ENCODE results near the gene PCID2.

Gene PCID2

DNA sequence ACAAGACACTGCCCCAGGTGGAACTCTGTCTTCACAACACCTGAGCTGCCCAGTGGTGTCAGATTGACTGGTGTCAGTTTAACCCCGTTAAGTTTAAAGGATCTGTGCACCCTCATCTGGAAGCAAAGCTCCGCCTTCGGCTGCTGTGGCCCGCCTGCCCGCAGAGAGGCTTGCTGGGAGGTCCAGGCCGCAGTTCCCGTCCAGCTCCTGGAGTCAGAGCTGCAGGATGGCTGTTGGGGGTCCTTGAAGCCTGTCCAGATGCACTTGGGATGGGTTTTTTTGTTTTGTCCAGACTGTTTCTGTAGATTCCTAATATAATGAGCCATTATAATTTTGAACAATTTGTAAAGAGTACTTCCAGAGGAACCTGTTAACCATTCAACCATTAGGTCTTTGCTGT lies 17.0 kb upstream of the PCID2 start:
- TF ChIP-seq, protein P1, sequence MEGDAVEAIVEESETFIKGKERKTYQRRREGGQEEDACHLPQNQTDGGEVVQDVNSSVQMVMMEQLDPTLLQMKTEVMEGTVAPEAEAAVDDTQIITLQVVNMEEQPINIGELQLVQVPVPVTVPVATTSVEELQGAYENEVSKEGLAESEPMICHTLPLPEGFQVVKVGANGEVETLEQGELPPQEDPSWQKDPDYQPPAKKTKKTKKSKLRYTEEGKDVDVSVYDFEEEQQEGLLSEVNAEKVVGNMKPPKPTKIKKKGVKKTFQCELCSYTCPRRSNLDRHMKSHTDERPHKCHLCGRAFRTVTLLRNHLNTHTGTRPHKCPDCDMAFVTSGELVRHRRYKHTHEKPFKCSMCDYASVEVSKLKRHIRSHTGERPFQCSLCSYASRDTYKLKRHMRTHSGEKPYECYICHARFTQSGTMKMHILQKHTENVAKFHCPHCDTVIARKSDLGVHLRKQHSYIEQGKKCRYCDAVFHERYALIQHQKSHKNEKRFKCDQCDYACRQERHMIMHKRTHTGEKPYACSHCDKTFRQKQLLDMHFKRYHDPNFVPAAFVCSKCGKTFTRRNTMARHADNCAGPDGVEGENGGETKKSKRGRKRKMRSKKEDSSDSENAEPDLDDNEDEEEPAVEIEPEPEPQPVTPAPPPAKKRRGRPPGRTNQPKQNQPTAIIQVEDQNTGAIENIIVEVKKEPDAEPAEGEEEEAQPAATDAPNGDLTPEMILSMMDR (IDR thresholded peaks at IDR 0.05; ENCODE audit: low read depth, low read length), result no peak
- DNase-seq (ENCODE audit: extremely low read depth, low read depth), result no peak

DNA sequence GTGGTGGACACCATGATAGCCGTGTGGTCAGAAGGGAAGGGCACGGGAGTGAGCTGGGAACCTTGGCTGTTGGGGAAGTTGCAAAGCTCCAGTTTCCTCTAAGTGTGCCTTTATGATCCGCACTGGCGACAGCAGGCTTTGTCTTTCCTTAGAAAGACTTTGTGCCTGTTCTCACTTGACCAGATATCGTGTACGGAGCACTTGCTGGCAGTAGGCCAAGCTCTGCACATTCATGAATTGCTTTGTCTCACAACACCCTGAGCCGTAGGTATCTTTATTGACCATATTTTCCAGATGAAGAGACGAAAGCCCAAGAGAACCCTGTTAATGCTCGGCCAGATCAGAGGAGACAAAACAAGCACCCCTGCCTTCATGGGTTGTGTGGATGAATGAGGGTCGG lies 16.0 kb upstream of the PCID2 start:
- no peak for DNase-seq (ENCODE audit: extremely low read depth, low read depth)
- TF ChIP-seq, protein P1 (IDR thresholded peaks at IDR 0.05; ENCODE audit: low read depth, low read length), result no peak

DNA sequence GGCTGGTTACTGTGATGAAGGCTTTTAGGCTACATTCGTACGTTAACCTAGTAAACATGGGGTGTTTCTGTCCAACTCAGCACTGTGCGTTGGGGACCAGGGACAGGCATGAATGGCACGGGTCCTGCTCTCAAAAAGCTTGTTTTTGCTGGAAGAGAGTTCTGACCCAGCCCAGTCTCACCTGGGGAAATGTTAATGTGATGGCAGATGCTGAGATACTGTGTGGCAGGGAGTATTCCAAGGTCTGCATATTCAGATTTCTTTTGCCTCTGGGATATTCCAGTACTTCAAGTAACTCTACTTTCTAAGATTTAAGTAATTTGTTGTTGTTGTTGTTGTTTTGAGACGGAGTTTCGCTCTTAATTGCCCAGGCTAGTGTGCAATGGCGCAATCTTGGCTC lies 14.6 kb upstream of the PCID2 start:
- DNase-seq (ENCODE audit: extremely low read depth, low read depth), result no peak
- TF ChIP-seq, protein P1 (IDR thresholded peaks at IDR 0.05; ENCODE audit: low read depth, low read length), result no peak

DNA sequence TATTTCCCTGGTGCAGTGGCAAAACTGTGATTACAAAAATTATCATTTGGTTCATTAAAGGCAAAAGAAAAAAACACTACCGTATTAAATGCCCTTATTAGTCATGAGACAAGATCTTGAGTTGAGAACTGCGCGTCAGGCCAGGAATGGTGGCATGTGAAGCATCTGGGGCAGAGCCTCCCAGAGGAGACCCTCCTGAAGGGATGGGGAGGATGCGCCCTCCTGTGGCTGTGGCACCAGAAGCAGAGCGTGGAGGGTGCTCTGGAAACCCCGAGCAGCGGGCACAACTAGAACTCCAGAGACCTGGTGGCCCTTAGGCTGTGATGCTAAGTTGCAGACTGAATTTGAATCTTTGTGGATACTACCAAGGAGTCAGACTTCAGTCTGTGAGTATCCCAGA lies 12.4 kb upstream of the PCID2 start:
- DNase-seq (ENCODE audit: extremely low read depth, low read depth), result no peak
- TF ChIP-seq, protein P1 (IDR thresholded peaks at IDR 0.05; ENCODE audit: low read depth, low read length), result peak; percentile 25

DNA sequence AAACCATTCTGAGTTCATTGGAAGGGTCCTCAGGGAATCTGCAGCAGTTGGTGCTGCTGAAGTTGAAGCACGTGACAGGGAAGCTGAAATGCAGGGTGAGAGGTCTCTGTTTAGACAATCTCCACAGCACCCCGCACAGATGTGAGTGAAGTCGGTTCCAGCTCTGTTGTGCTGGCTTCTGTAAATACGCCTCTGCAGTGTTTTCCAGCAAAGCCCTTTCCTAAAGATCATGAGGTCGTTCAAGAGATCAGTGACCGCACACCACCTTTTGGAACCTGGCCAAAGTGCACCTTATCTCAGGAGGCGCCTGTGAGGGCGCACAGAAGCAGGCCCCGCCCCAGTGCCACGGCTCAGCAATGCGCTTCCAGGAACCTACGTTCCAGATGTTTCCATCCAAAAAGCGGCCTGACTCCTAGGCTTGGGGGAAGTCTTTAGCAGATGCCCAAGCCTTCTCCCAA lies 11.7 kb upstream of the PCID2 start:
- no peak for DNase-seq (ENCODE audit: extremely low read depth, low read depth)
- TF ChIP-seq, protein P1 (IDR thresholded peaks at IDR 0.05; ENCODE audit: low read depth, low read length), result no peak

DNA sequence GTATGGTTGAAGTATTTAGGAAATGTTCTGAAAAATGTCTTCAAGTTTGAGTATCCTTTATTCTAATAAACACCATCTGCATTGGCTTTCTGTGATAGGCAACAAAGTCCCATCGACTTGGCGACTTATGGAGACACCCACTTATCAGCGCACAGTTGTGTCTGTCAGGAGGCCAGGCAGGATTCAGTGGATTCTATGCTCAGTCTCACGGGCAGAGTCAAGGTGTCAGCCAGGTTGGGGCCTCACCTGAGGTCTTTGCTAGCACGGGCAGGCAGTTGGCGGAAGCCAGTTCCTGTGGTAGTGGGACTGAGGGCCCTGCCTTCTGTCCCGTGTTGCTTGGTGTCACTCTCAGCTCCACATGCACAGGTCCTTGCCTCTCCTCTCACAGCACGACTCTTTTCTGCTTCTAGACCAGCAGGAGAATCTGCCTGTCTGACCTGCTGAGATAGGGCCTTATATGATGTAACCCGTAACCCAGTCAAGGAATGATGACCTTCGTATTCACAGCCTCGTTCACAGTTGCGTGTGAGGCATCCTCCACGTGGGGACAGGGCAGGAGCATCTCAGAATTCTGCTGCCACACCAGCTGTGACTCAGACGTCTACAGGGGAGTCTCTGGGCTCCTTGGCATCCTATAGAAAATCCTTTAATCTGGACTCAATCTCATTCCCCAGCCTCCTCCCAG lies 10.9 kb upstream of the PCID2 start:
- TF ChIP-seq, protein P1 (IDR thresholded peaks at IDR 0.05; ENCODE audit: low read depth, low read length), result no peak
- no peak for DNase-seq (ENCODE audit: extremely low read depth, low read depth)

DNA sequence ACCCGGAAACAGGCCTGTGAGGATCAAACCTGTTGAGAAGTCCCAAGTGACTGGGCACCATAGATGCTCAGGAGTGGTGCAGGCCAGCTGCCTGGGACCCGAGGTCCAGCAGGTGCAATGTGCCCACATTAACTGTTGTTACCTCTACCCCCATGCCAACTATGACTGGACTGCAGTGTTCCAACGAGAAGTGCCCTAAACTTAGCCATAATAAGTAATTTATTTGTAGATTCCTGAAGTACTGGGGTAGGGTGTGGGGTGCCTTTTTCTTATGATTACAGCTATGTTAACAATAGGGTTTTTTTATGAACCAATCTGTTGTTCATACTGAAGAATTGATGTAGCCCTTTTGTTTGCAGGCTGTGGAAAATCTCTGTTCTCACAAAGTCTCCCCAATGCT lies 10.1 kb upstream of the PCID2 start:
- TF ChIP-seq, protein P1 (IDR thresholded peaks at IDR 0.05; ENCODE audit: low read depth, low read length), result no peak

More for the DNA sequence above, 10.1 kb upstream of the PCID2 start:
- DNase-seq (ENCODE audit: extremely low read depth, low read depth), result no peak
